SK-N-SH treated with all-trans-retinoic acid at 6 μM for 48 hours (cell line): ENCODE results near the gene MXRA8.

ENCODE experiments used
- ATAC-seq: fragments of 200-7000 bp; cut with Tn5 transposase; 3 replicates; pipeline ENCODE4 v1.9.1; 2020; ENCODE audit warnings: mild to moderate bottlenecking, moderate library complexity
- ARNTL ChIP-seq: fragments of 450-650 bp; formaldehyde crosslinking; IDR thresholded peaks from 2 replicates; pipeline ENCODE4 v1.5.0; 2020; ENCODE audit warnings: low read depth, mild to moderate bottlenecking, moderate library complexity, borderline replicate concordance
- BACH2 ChIP-seq: fragments of 250-450 bp; sonication (Bioruptor Pico); IDR thresholded peaks from 2 replicates; pipeline ENCODE4 v1.9.0; 2021; ENCODE audit warnings: mild to moderate bottlenecking, borderline replicate concordance
- CSDC2 ChIP-seq: fragments of 250-450 bp; sonication (Bioruptor Pico); IDR thresholded peaks from 2 replicates; pipeline ENCODE4 v1.5.0; 2020; ENCODE audit warnings: mild to moderate bottlenecking, moderate library complexity
- ESRRG ChIP-seq: fragments of 250-450 bp; sonication (Bioruptor Pico); IDR thresholded peaks from 2 replicates; pipeline ENCODE4 v1.6.1; 2021; ENCODE audit warnings: mild to moderate bottlenecking
- GLIS3 ChIP-seq: fragments of 250-450 bp; sonication (Bioruptor Pico); IDR thresholded peaks from 2 replicates; pipeline ENCODE4 v1.5.0; 2020; ENCODE audit warnings: mild to moderate bottlenecking, moderate library complexity
- ISL1 ChIP-seq: fragments of 250-450 bp; sonication (Bioruptor Pico); IDR thresholded peaks from 2 replicates; pipeline ENCODE4 v2.1.2; 2022; ENCODE audit warnings: mild to moderate bottlenecking, moderate library complexity
- OSR1 ChIP-seq: fragments of 250-450 bp; sonication (Bioruptor Pico); IDR thresholded peaks from 2 replicates; pipeline ENCODE4 v1.8.0; 2022; ENCODE audit warnings: moderate library complexity, mild to moderate bottlenecking, inconsistent platforms
- PPARA ChIP-seq: fragments of 250-450 bp; sonication (Bioruptor Pico); IDR thresholded peaks from 2 replicates; pipeline ENCODE4 v1.5.0; 2020; ENCODE audit warnings: mild to moderate bottlenecking, borderline replicate concordance
- RARB ChIP-seq: fragments of 250-450 bp; sonication (Bioruptor Pico); IDR thresholded peaks from 2 replicates; pipeline ENCODE4 v1.8.0; 2021; ENCODE audit warnings: mild to moderate bottlenecking, moderate library complexity
- SNAI2 ChIP-seq: fragments of 250-450 bp; sonication (Bioruptor Pico); IDR thresholded peaks from 2 replicates; pipeline ENCODE4 v1.5.0; 2020; ENCODE audit warnings: mild to moderate bottlenecking, moderate library complexity
- TCF4 ChIP-seq: fragments of 250-450 bp; sonication (Bioruptor Pico); IDR thresholded peaks from 2 replicates; pipeline ENCODE4 v1.8.0; 2021; ENCODE audit warnings: mild to moderate bottlenecking, moderate library complexity, borderline replicate concordance
- ZC3H10 ChIP-seq: fragments of 250-450 bp; sonication (Bioruptor Pico); IDR thresholded peaks from 2 replicates; pipeline ENCODE4 v1.5.1; 2021; ENCODE audit warnings: mild to moderate bottlenecking, moderate library complexity
- ZFP3 ChIP-seq: fragments of 250-450 bp; sonication (Bioruptor Pico); IDR thresholded peaks from 2 replicates; pipeline ENCODE4 v1.5.0; 2020; ENCODE audit warnings: mild to moderate bottlenecking, moderate library complexity
- ZFP30 ChIP-seq: fragments of 450-650 bp; formaldehyde crosslinking; IDR thresholded peaks from 2 replicates; pipeline ENCODE4 v1.5.0; 2022; ENCODE audit warnings: mild to moderate bottlenecking, moderate library complexity
- ZNF565 ChIP-seq: fragments of 450-650 bp; formaldehyde crosslinking; conservative IDR thresholded peaks from 2 replicates; pipeline ENCODE4 v1.5.0; 2020; ENCODE audit warnings: low read depth, mild to moderate bottlenecking, moderate library complexity
- ZNF70 ChIP-seq: fragments of 450-650 bp; formaldehyde crosslinking; IDR thresholded peaks from 2 replicates; pipeline ENCODE4 v1.5.0; 2020; ENCODE audit warnings: mild to moderate bottlenecking, moderate library complexity
- ZNF8 ChIP-seq: fragments of 450-650 bp; formaldehyde crosslinking; IDR thresholded peaks from 2 replicates; pipeline ENCODE4 v1.5.0; 2020; ENCODE audit warnings: mild to moderate bottlenecking, moderate library complexity
- TF ChIP-seq, protein P1 (sequence below): fragments of 250-450 bp; sonication (Bioruptor Pico); IDR thresholded peaks from 2 replicates; pipeline ENCODE4 v1.5.1; 2020; ENCODE audit warnings: low read depth, mild to moderate bottlenecking, moderate library complexity
- TF ChIP-seq, protein P2 (sequence below): fragments of 250-450 bp; sonication (Bioruptor Pico); IDR thresholded peaks from 2 replicates; pipeline ENCODE4 v1.5.0; 2020; ENCODE audit warnings: mild to moderate bottlenecking, moderate library complexity
- TF ChIP-seq, protein P3 (sequence below): fragments of 250-450 bp; sonication (Bioruptor Pico); IDR thresholded peaks from 2 replicates; pipeline ENCODE4 v1.8.0; 2020; ENCODE audit warnings: mild to moderate bottlenecking, moderate library complexity, borderline replicate concordance
- TF ChIP-seq, protein P4 (sequence below): fragments of 250-450 bp; sonication (Bioruptor Pico); IDR thresholded peaks from 2 replicates; pipeline ENCODE4 v1.5.1; 2021; ENCODE audit warnings: mild to moderate bottlenecking, moderate library complexity

MXRA8 gene

DNA sequence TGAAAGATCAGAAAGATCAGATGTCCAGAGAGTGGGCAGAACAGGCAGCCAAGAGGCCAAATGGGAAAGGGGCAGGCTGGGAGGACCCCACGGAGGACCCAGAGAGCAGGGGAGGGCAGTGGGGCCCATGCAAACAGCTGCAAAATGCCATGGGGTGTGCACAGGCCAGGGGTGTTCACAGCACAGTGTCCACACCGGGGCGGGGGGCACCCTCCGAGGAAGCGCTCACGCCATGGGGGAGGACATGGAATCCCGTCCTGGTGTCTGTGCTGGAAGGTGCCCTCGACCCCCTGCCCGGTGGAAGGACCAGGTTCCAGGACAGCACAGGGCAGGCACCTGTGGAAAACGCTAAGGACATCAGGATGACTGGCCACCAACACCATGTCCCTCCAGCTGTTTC is 35.4 kb downstream of the MXRA8 start:
- no peak for TF ChIP-seq ZNF8 (CRISPR knock-in tag)
- no peak for TF ChIP-seq GLIS3 (CRISPR knock-in tag)
- no peak for TF ChIP-seq ZNF70 (CRISPR knock-in tag)
- no peak for TF ChIP-seq ZNF565
- TF ChIP-seq OSR1 (CRISPR knock-in tag) = no peak
- no peak for TF ChIP-seq SNAI2 (CRISPR knock-in tag)
- no peak for TF ChIP-seq PPARA (CRISPR knock-in tag)
- TF ChIP-seq ZFP30 (CRISPR knock-in tag) = no peak
- TF ChIP-seq TCF4 (CRISPR knock-in tag) = no peak
- no peak for TF ChIP-seq CSDC2 (CRISPR knock-in tag)
- TF ChIP-seq ZC3H10 (CRISPR knock-in tag) = no peak
- no peak for TF ChIP-seq ESRRG
- TF ChIP-seq BACH2 = no peak
- no peak for TF ChIP-seq RARB
- TF ChIP-seq ISL1 = no peak
- TF ChIP-seq, protein P1, sequence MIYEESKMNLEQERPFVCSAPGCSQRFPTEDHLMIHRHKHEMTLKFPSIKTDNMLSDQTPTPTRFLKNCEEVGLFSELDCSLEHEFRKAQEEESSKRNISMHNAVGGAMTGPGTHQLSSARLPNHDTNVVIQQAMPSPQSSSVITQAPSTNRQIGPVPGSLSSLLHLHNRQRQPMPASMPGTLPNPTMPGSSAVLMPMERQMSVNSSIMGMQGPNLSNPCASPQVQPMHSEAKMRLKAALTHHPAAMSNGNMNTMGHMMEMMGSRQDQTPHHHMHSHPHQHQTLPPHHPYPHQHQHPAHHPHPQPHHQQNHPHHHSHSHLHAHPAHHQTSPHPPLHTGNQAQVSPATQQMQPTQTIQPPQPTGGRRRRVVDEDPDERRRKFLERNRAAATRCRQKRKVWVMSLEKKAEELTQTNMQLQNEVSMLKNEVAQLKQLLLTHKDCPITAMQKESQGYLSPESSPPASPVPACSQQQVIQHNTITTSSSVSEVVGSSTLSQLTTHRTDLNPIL (CRISPR knock-in tag) = no peak
- TF ChIP-seq, protein P2, sequence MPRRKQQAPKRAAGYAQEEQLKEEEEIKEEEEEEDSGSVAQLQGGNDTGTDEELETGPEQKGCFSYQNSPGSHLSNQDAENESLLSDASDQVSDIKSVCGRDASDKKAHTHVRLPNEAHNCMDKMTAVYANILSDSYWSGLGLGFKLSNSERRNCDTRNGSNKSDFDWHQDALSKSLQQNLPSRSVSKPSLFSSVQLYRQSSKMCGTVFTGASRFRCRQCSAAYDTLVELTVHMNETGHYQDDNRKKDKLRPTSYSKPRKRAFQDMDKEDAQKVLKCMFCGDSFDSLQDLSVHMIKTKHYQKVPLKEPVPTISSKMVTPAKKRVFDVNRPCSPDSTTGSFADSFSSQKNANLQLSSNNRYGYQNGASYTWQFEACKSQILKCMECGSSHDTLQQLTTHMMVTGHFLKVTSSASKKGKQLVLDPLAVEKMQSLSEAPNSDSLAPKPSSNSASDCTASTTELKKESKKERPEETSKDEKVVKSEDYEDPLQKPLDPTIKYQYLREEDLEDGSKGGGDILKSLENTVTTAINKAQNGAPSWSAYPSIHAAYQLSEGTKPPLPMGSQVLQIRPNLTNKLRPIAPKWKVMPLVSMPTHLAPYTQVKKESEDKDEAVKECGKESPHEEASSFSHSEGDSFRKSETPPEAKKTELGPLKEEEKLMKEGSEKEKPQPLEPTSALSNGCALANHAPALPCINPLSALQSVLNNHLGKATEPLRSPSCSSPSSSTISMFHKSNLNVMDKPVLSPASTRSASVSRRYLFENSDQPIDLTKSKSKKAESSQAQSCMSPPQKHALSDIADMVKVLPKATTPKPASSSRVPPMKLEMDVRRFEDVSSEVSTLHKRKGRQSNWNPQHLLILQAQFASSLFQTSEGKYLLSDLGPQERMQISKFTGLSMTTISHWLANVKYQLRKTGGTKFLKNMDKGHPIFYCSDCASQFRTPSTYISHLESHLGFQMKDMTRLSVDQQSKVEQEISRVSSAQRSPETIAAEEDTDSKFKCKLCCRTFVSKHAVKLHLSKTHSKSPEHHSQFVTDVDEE = no peak
- TF ChIP-seq, all 23 proteins: peak for 0
- ATAC-seq = no peak

DNA sequence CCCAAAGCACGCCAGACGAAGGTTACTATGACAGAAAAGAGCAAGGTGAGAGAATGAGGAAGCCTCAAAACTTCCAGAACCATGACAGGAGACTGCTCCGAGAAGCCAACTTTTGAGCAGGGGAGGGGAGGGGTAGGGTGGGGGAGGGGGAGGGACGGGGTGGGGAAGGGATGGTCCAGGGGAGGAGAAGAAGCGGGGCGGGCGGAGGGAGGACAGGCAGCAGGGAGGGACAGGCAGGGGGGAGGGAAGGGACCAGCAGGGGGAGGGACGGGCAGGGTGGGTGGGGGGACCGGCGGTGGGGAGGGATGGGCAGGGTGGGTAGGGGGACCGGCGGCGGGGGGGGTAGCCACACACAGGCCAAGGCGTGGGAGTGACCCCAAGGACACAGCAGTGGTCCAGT is 35.9 kb downstream of the MXRA8 start:
- ATAC-seq = no peak
- no peak for TF ChIP-seq ZC3H10 (CRISPR knock-in tag)
- TF ChIP-seq ZNF8 (CRISPR knock-in tag) = no peak
- TF ChIP-seq, protein P2 = no peak
- no peak for TF ChIP-seq ISL1
- TF ChIP-seq CSDC2 (CRISPR knock-in tag) = no peak
- TF ChIP-seq GLIS3 (CRISPR knock-in tag) = no peak
- TF ChIP-seq ESRRG = no peak
- TF ChIP-seq OSR1 (CRISPR knock-in tag) = no peak
- TF ChIP-seq ARNTL (CRISPR knock-in tag) = no peak
- TF ChIP-seq ZNF70 (CRISPR knock-in tag) = no peak
- TF ChIP-seq PPARA (CRISPR knock-in tag) = no peak
- no peak for TF ChIP-seq ZFP3
- TF ChIP-seq, protein P3, sequence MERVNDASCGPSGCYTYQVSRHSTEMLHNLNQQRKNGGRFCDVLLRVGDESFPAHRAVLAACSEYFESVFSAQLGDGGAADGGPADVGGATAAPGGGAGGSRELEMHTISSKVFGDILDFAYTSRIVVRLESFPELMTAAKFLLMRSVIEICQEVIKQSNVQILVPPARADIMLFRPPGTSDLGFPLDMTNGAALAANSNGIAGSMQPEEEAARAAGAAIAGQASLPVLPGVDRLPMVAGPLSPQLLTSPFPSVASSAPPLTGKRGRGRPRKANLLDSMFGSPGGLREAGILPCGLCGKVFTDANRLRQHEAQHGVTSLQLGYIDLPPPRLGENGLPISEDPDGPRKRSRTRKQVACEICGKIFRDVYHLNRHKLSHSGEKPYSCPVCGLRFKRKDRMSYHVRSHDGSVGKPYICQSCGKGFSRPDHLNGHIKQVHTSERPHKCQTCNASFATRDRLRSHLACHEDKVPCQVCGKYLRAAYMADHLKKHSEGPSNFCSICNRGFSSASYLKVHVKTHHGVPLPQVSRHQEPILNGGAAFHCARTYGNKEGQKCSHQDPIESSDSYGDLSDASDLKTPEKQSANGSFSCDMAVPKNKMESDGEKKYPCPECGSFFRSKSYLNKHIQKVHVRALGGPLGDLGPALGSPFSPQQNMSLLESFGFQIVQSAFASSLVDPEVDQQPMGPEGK (CRISPR knock-in tag) = no peak
- TF ChIP-seq TCF4 (CRISPR knock-in tag) = no peak
- no peak for TF ChIP-seq SNAI2 (CRISPR knock-in tag)

DNA sequence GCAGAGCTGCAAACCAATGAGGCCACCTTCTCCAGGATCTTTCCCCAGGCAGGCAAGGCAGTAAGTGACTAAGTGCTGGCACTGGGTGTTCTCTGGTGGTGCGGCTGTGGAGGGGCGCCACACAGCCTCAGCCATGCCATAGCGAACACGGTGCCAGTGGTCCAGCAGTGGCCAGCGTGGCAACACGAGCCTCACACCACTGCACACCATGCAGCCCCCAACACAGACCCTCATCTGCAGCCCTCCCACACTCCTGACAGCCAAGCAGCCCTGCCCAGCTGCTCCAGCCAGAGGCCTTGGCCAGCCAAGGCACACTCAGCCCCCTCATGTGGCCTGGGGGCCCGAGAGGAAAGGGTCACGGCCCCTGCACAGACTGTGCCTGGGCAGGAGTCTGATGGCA is 36.9 kb downstream of the MXRA8 start:
- ATAC-seq = no peak
- TF ChIP-seq ARNTL (CRISPR knock-in tag) (no peak), ZFP3 (no peak), SNAI2 (CRISPR knock-in tag) (no peak), ISL1 (no peak), TCF4 (CRISPR knock-in tag) (no peak), BACH2 (no peak), ZNF8 (CRISPR knock-in tag) (no peak), OSR1 (CRISPR knock-in tag) (no peak), RARB (no peak), ZFP30 (CRISPR knock-in tag) (no peak), GLIS3 (CRISPR knock-in tag) (no peak), ZNF565 (no peak), PPARA (CRISPR knock-in tag) (no peak)
- TF ChIP-seq, protein P3 (CRISPR knock-in tag) = no peak
- TF ChIP-seq, protein P4, sequence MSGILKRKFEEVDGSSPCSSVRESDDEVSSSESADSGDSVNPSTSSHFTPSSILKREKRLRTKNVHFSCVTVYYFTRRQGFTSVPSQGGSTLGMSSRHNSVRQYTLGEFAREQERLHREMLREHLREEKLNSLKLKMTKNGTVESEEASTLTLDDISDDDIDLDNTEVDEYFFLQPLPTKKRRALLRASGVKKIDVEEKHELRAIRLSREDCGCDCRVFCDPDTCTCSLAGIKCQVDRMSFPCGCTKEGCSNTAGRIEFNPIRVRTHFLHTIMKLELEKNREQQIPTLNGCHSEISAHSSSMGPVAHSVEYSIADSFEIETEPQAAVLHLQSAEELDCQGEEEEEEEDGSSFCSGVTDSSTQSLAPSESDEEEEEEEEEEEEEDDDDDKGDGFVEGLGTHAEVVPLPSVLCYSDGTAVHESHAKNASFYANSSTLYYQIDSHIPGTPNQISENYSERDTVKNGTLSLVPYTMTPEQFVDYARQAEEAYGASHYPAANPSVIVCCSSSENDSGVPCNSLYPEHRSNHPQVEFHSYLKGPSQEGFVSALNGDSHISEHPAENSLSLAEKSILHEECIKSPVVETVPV (CRISPR knock-in tag) = no peak
- TF ChIP-seq, protein P1 (CRISPR knock-in tag) = no peak
- TF ChIP-seq, all 23 proteins: peak for 0
